Measurements from ENCODE around the gene ZNF845.
"Not testable (repeated sequence)": the region's sequence is repeated elsewhere in the genome, so short reads cannot be mapped to it uniquely, and the experiment has no call there.

The ZNF845 gene

GRCh38 chr19:53388168-53388567 lies 54.6 kb downstream of the ZNF845 start:
- DNase-seq = no peak

- no peak for DNase-seq
Observed at GRCh38 chr19:53388904-53389303, 55.4 kb downstream of the ZNF845 start.

GRCh38 chr19:53389571-53389970 lies 56.0 kb downstream of the ZNF845 start:
- DNase-seq = no peak

GRCh38 chr19:53389978-53390377 lies 56.4 kb downstream of the ZNF845 start:
- no peak for DNase-seq

- DNase-seq = no peak
Observed at GRCh38 chr19:53394522-53394973, 61.0 kb downstream of the ZNF845 start.

GRCh38 chr19:53394974-53395839 lies 61.7 kb downstream of the ZNF845 start, which contains the start of gene ZNF765:
Gene ZNF765 (plus strand): TSS chr19:53395149. CDS start chr19:53398016, 2,867 bp downstream.
- peak; percentile 93 to 96 for DNase-seq

GRCh38 chr19:53395840-53396524 lies 62.4 kb downstream of the ZNF845 start:
- DNase-seq = not testable (repeated sequence)

GRCh38 chr19:53396525-53396868 lies 62.9 kb downstream of the ZNF845 start:
- DNase-seq = no peak

- DNase-seq = not testable (repeated sequence)
Observed at GRCh38 chr19:53397918-53398317, 64.4 kb downstream of the ZNF845 start.
